ENCODE results near the gene BRD2. TPM values are rescaled to one million over a fixed set of nuclear protein-coding genes. Genes with fewer than 3 reads are reported as not detected.

Gene BRD2
- total RNA-seq, 1 donor from 2014 or later = 238 TPM

DNA sequence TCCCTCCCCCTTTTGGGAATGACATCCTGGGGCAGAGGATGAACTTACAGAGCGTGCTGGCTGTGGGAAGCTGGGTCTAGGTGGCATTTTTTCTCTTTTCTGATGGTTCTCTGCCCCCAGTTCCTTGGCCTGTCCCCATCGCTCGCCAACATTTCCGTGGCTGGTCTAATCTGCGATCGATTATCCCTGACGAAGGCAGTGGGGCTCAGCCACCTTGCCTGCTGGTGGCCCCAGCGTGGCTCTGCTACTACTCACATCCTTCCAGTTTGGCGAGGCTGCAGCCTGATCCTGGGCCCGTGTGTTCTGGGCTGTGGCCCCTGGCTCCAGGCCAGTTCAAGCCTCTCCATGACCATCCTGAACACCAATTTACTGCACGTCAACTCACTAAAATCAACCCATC is 47.4 kb downstream of the BRD2 start:
- H3K27me3 Mint-ChIP-seq = peaks cover 28% of the 10 kb centered on the region
- TF ChIP-seq, protein P1, sequence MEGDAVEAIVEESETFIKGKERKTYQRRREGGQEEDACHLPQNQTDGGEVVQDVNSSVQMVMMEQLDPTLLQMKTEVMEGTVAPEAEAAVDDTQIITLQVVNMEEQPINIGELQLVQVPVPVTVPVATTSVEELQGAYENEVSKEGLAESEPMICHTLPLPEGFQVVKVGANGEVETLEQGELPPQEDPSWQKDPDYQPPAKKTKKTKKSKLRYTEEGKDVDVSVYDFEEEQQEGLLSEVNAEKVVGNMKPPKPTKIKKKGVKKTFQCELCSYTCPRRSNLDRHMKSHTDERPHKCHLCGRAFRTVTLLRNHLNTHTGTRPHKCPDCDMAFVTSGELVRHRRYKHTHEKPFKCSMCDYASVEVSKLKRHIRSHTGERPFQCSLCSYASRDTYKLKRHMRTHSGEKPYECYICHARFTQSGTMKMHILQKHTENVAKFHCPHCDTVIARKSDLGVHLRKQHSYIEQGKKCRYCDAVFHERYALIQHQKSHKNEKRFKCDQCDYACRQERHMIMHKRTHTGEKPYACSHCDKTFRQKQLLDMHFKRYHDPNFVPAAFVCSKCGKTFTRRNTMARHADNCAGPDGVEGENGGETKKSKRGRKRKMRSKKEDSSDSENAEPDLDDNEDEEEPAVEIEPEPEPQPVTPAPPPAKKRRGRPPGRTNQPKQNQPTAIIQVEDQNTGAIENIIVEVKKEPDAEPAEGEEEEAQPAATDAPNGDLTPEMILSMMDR (IDR thresholded peaks at IDR 0.05; ENCODE audit: unreplicated experiment) = no peak
- H3K36me3 Mint-ChIP-seq (ENCODE audit: insufficient read depth) = no peaks in the 10 kb centered on the region
- H3K27ac Mint-ChIP-seq = no peak overlapping the region
- DNase-seq (ENCODE audit: low spot score, unreplicated experiment) = no peak
- H3K4me3 Mint-ChIP-seq (ENCODE audit: low read depth) = no peak overlapping the region
- no peaks in the 10 kb centered on the region for H3K9me3 Mint-ChIP-seq (ENCODE audit: low read depth)
- peaks cover 25% of the 10 kb centered on the region for H3K4me1 Mint-ChIP-seq (ENCODE audit: low read depth)

DNA sequence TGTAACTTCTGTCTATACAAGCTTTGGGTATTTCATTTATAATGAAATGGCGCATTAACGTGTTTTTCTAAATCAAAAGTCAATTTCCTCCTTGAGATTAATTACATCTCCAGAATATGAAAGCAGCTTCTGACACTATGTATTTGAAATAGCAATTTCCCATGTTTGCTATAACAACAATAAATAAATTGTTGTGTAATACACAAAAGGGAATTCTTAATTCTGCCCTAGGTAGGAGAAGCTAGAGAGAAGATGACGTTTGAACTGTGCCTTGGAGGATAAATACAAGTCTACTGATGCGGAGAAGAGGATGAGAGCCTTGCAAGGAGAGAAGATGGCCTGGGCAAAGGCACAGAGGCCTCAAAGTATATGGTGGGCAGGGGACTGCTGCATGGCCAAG is 48.6 kb downstream of the BRD2 start:
- Mint-ChIP-seq H3K4me1 (ENCODE audit: low read depth) (peaks cover 25% of the 10 kb centered on the region), H3K27ac (no peak overlapping the region), H3K27me3 (peaks cover 23% of the 10 kb centered on the region), H3K9me3 (ENCODE audit: low read depth) (no peaks in the 10 kb centered on the region), H3K36me3 (ENCODE audit: insufficient read depth) (no peaks in the 10 kb centered on the region), H3K4me3 (ENCODE audit: low read depth) (no peak overlapping the region)
- no peak for DNase-seq (ENCODE audit: low spot score, unreplicated experiment)
- TF ChIP-seq, protein P1 (IDR thresholded peaks at IDR 0.05; ENCODE audit: unreplicated experiment) = no peak

DNA sequence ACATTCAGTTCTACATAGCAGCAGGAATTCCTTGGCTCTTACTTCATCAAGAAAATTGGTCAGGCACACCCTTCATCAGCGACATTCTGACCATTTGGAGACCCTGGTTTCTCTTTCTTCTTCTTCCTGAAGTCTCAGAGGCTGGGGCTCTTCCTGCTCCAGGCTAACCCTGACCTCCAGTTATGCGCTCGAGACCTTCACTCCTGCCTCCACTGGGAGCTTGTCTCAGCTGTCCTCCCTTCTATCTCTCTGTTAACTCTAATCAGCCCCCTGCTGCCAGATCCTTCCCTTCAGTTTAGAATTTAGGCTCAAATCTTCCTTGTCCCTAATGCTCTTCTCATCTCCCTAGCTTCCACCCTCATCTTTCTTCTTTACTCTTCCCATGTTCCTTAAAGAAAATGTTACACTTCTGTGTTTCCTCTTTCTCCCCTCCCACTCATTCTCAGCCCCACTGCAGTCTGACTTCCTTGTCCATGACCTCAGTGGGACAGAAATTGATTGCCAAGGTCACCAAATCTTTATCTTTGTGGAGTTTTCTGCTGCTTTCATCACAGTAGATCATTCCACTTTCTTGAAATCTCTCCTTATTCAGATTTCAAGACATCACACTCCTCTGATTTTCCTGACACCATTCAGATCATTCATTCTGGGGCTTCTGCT is 49.4 kb downstream of the BRD2 start:
- Mint-ChIP-seq H3K36me3 (ENCODE audit: insufficient read depth) (no peaks in the 10 kb centered on the region), H3K4me1 (ENCODE audit: low read depth) (peaks cover 25% of the 10 kb centered on the region), H3K27me3 (peaks cover 23% of the 10 kb centered on the region), H3K4me3 (ENCODE audit: low read depth) (no peak overlapping the region), H3K27ac (no peak overlapping the region), H3K9me3 (ENCODE audit: low read depth) (no peaks in the 10 kb centered on the region)
- TF ChIP-seq, protein P1 (IDR thresholded peaks at IDR 0.05; ENCODE audit: unreplicated experiment) = no peak
- no peak for DNase-seq (ENCODE audit: low spot score, unreplicated experiment)

DNA sequence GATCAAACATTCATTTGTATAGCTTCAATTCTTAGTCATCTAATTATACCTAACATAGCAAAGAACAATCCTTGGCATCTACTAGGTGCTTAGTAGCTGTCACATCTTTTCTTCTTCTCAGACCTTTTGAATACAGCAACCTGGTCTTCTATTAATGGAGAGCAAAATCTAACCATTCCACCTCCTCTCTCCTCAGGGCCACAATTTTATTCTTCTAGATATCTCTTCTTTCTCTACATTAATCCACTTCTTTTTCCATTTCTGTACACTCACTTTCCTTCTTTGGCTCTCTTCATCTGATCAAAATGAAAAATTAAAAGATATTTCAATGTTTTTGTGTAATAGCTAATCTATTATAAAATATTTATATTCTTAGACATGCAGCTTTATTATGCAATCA is 50.0 kb downstream of the BRD2 start:
- Mint-ChIP-seq H3K4me1 (ENCODE audit: low read depth) (peaks cover 25% of the 10 kb centered on the region), H3K27ac (no peak overlapping the region), H3K36me3 (ENCODE audit: insufficient read depth) (no peaks in the 10 kb centered on the region), H3K9me3 (ENCODE audit: low read depth) (no peaks in the 10 kb centered on the region), H3K27me3 (peaks cover 23% of the 10 kb centered on the region), H3K4me3 (ENCODE audit: low read depth) (no peak overlapping the region)
- no peak for DNase-seq (ENCODE audit: low spot score, unreplicated experiment)
- TF ChIP-seq, protein P1 (IDR thresholded peaks at IDR 0.05; ENCODE audit: unreplicated experiment) = no peak

DNA sequence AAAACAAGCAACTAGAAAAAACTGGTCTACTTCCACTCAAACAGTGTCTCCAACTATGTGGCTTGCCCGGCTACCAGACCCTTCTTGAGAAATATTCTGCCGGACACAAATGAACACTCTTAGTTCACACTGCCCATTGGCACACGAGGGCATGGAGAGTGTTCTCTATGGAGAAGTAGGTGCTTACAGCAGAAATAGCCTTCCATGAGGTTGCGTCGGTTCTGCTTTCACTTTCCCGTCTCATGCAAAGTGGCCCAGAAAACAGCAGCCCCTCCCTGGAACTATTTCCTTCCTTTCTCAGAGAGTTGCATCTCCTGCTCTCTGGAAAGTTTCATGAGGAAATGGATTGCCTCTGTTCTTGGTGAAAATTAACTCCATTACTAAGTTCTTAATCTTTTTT is 50.5 kb downstream of the BRD2 start:
- Mint-ChIP-seq H3K27ac (no peak overlapping the region), H3K36me3 (ENCODE audit: insufficient read depth) (no peaks in the 10 kb centered on the region), H3K4me3 (ENCODE audit: low read depth) (no peak overlapping the region), H3K27me3 (peaks cover 23% of the 10 kb centered on the region), H3K4me1 (ENCODE audit: low read depth) (peaks cover 25% of the 10 kb centered on the region), H3K9me3 (ENCODE audit: low read depth) (no peaks in the 10 kb centered on the region)
- TF ChIP-seq, protein P1 (IDR thresholded peaks at IDR 0.05; ENCODE audit: unreplicated experiment) = no peak
- no peak for DNase-seq (ENCODE audit: low spot score, unreplicated experiment)

Measured in progenitor cell of endocrine pancreas (in vitro differentiated cells).